Activated CD4-positive, alpha-beta T cell treated with anti-CD3 and anti-CD28 coated beads, Interleukin-10, Interleukin-2, amounts not matched to agents 100 ng/mL and 50 ng/mL, durations not matched to agents 16 hours and 8 hours (primary cell): ENCODE measurements around the gene FAM13C.

Experiments used
- DNase-seq: peaks from one replicate; pipeline ENCODE4 v3.0.0-alpha.2; 2020

Gene FAM13C

GRCh38 chr10:59360605-59361405 is 1.5 kb downstream of the FAM13C start:
- DNase-seq, result no peak

- no peak for DNase-seq
Observed at GRCh38 chr10:59358576-59358975, 3.8 kb downstream of the FAM13C start.

GRCh38 chr10:59354434-59354833 is 7.9 kb downstream of the FAM13C start:
- DNase-seq, result no peak

- DNase-seq, result no peak
Observed at GRCh38 chr10:59350558-59350957, 11.8 kb downstream of the FAM13C start.

GRCh38 chr10:59346321-59346720 is 16.0 kb downstream of the FAM13C start:
- no peak for DNase-seq

GRCh38 chr10:59342723-59343122 is 19.6 kb downstream of the FAM13C start:
- DNase-seq, result no peak

- DNase-seq, result no peak
Observed at GRCh38 chr10:59342000-59342399, 20.3 kb downstream of the FAM13C start.

- no peak for DNase-seq
Observed at GRCh38 chr10:59340285-59340684, 22.1 kb downstream of the FAM13C start.

GRCh38 chr10:59339351-59339750 is 23.0 kb downstream of the FAM13C start:
- DNase-seq, result no peak

GRCh38 chr10:59337201-59337652 is 25.1 kb downstream of the FAM13C start:
- no peak for DNase-seq

GRCh38 chr10:59336632-59337031 is 25.7 kb downstream of the FAM13C start:
- DNase-seq, result no peak

GRCh38 chr10:59335497-59335896 is 26.9 kb downstream of the FAM13C start:
- DNase-seq, result no peak

- no peak for DNase-seq
Observed at GRCh38 chr10:59333701-59334100, 28.6 kb downstream of the FAM13C start.

- DNase-seq, result no peak
Observed at GRCh38 chr10:59332581-59332980, 29.8 kb downstream of the FAM13C start.

- no peak for DNase-seq
Observed at GRCh38 chr10:59331661-59332060, 30.7 kb downstream of the FAM13C start.

GRCh38 chr10:59325116-59325515 is 37.2 kb downstream of the FAM13C start:
- no peak for DNase-seq

- DNase-seq, result no peak
Observed at GRCh38 chr10:59324597-59324996, 37.8 kb downstream of the FAM13C start.

- no peak for DNase-seq
Observed at GRCh38 chr10:59323831-59324401, 38.4 kb downstream of the FAM13C start.

GRCh38 chr10:59323036-59323459 is 39.3 kb downstream of the FAM13C start:
- DNase-seq, result no peak

- no peak for DNase-seq
Observed at GRCh38 chr10:59322131-59322530, 40.2 kb downstream of the FAM13C start.

- no peak for DNase-seq
Observed at GRCh38 chr10:59320355-59320754, 42.0 kb downstream of the FAM13C start.

GRCh38 chr10:59319854-59320253 is 42.5 kb downstream of the FAM13C start:
- no peak for DNase-seq

- DNase-seq, result no peak
Observed at GRCh38 chr10:59317066-59317465, 45.3 kb downstream of the FAM13C start.

GRCh38 chr10:59315465-59315864 is 46.9 kb downstream of the FAM13C start:
- no peak for DNase-seq

- no peak for DNase-seq
Observed at GRCh38 chr10:59314268-59314667, 48.1 kb downstream of the FAM13C start.
